ENCODE measurements around the gene MLNR.

DNA sequence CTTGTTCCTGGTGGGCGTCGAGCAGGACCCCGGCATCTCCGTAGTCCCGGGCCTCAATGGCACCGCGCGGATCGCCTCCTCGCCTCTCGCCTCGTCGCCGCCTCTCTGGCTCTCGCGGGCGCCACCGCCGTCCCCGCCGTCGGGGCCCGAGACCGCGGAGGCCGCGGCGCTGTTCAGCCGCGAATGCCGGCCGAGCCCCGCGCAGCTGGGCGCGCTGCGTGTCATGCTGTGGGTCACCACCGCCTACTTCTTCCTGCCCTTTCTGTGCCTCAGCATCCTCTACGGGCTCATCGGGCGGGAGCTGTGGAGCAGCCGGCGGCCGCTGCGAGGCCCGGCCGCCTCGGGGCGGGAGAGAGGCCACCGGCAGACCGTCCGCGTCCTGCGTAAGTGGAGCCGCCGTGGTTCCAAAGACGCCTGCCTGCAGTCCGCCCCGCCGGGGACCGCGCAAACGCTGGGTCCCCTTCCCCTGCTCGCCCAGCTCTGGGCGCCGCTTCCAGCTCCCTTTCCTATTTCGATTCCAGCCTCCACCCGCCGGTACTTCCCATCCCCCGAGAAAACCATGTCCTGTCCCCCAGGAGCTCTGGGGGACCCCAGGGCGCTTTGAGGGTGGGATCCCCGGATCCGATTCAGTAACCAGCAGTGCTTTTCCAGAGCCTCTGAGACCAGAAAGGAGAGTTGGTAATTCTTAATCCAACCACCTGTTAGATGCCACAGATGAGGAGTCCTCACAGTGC, 885 bp downstream of the MLNR start:
- TF ChIP-seq, protein P1, sequence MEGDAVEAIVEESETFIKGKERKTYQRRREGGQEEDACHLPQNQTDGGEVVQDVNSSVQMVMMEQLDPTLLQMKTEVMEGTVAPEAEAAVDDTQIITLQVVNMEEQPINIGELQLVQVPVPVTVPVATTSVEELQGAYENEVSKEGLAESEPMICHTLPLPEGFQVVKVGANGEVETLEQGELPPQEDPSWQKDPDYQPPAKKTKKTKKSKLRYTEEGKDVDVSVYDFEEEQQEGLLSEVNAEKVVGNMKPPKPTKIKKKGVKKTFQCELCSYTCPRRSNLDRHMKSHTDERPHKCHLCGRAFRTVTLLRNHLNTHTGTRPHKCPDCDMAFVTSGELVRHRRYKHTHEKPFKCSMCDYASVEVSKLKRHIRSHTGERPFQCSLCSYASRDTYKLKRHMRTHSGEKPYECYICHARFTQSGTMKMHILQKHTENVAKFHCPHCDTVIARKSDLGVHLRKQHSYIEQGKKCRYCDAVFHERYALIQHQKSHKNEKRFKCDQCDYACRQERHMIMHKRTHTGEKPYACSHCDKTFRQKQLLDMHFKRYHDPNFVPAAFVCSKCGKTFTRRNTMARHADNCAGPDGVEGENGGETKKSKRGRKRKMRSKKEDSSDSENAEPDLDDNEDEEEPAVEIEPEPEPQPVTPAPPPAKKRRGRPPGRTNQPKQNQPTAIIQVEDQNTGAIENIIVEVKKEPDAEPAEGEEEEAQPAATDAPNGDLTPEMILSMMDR (IDR thresholded peaks at IDR 0.05): no peak
- TF ChIP-seq POLR2A (IDR thresholded peaks at IDR 0.05) (no peak), POLR2AphosphoS5 (IDR thresholded peaks at IDR 0.05) (no peak)

All from breast epithelium (tissue), 3 donors.